ENCODE results near the gene RRP15. TPM values are rescaled to one million over a fixed set of nuclear protein-coding genes. Genes with fewer than 3 reads are reported as not detected.

Gene RRP15
- total RNA-seq, 1 experiment from 2014 or later: 25.5 TPM

GRCh38 chr1:218377143-218377660 lies 92.1 kb downstream of the RRP15 start:
- Histone ChIP-seq H3K4me3 (replicated peaks in 1 of 2; ENCODE audit: low read depth in 1 of 2, low read length in 2 of 2) (no peak overlapping the region; a peak in 1 of 4 replicates), H3K27me3 (ENCODE audit: insufficient read depth, low read length) (peaks cover 23% of the 10 kb centered on the region), H3K9me2 (ENCODE audit: insufficient read depth) (no peaks in the 10 kb centered on the region), H2AFZ (ENCODE audit: low read depth, low read length, poor library complexity, severe bottlenecking) (no peak overlapping the region), H3K36me3 (ENCODE audit: control insufficient read depth in 1 of 2, insufficient read depth in 2 of 2, low read length in 2 of 2) (no peaks in the 10 kb centered on the region), H4K20me1 (ENCODE audit: insufficient read depth) (peaks cover 3% of the 10 kb centered on the region; the same call in 1 of the 2 replicates), H3K9me3 (ENCODE audit: control insufficient read depth in 1 of 2, insufficient read depth in 1 of 2, low read depth in 1 of 2, low read length in 2 of 2) (no peaks in the 10 kb centered on the region), H3K9ac (ENCODE audit: low read length) (no peak overlapping the region), H3K27ac (ENCODE audit: low read depth, low read length) (peak overlapping the region; percentile 26; the same call in 1 of the 2 replicates), H3K4me1 (ENCODE audit: control insufficient read depth in 1 of 2, insufficient read depth in 2 of 2, low read length in 2 of 2) (peaks cover 40 to 56% of the 10 kb centered on the region in 2 experiments), H3K79me2 (ENCODE audit: insufficient read depth, low read length) (no peaks in the 10 kb centered on the region), H3K4me2 (ENCODE audit: low read length) (peak overlapping the region; percentile 63)
- intact Hi-C loops (cut with micrococcal nuclease): no loop called here
- POLR2A ChIA-PET: no interaction called here
- peak; percentile 82 for ATAC-seq
- CTCF ChIA-PET: no interaction called here
- peak; percentile 76 for DNase-seq (ENCODE audit: low read depth, low spot score)
- RAD21 ChIA-PET (ENCODE audit: low non-redundant PET in 1 of 2, low total read pairs in 2 of 2, uncharacterized antibody in 2 of 2, unreplicated experiment in 2 of 2): no interaction called here
- no TSS peak for BruUV-seq (replicated peaks)
- TF ChIP-seq FOSL1 (IDR thresholded peaks at IDR 0.05; ENCODE audit: low read depth) (peak; percentile 94), EGR1 (IDR thresholded peaks at IDR 0.05; ENCODE audit: low read depth) (peak; percentile 48), ZNF274 (IDR thresholded peaks at IDR 0.05; ENCODE audit: low read depth, low read length) (no peak), JUND (IDR thresholded peaks at IDR 0.05) (peak; percentile 93), POLR2AphosphoS5 (IDR thresholded peaks at IDR 0.05; ENCODE audit: low read depth, low read length) (0 out of 2 replicates have a peak, but pooled peaks have one; percentile 30), ATF3 (IDR thresholded peaks at IDR 0.05) (no peak), YY1 (IDR thresholded peaks at IDR 0.05; ENCODE audit: extremely low read depth, insufficient replicate concordance, low read depth, low read length) (no peak), CEBPB (IDR thresholded peaks at IDR 0.05; ENCODE audit: low read depth) (peak; percentile 81), POLR2A (IDR thresholded peaks at IDR 0.05; ENCODE audit: borderline replicate concordance, extremely low read depth, insufficient read depth, insufficient read length) (no peak), ZBTB33 (IDR thresholded peaks at IDR 0.05; ENCODE audit: extremely low read depth, insufficient replicate concordance, low read length) (peak; percentile 73), ELF1 (IDR thresholded peaks at IDR 0.05; ENCODE audit: borderline replicate concordance, low read depth) (no peak), MAX (IDR thresholded peaks at IDR 0.05) (peak; percentile 64), ZFX (IDR thresholded peaks at IDR 0.05) (no peak), CBX3 (IDR thresholded peaks at IDR 0.05; ENCODE audit: low read depth) (peak; percentile 79), SP1 (IDR thresholded peaks at IDR 0.05; ENCODE audit: low read depth) (peak; percentile 85), CTCF (IDR thresholded peaks at IDR 0.05 in 2 of 3, conservative IDR thresholded peaks at IDR 0.05 in 1 of 3; ENCODE audit: borderline replicate concordance in 1 of 3, insufficient read depth in 1 of 3, low read depth in 2 of 3, low read length in 2 of 3) (no peak), RAD21 (IDR thresholded peaks at IDR 0.05; ENCODE audit: low read depth) (peak; percentile 10; the same call in 1 of the 2 replicates), EZH2phosphoT487 (IDR thresholded peaks at IDR 0.05; ENCODE audit: borderline replicate concordance) (no peak), EZH2 (IDR thresholded peaks at IDR 0.05) (no peak), SRF (IDR thresholded peaks at IDR 0.05; ENCODE audit: low read depth) (peak; percentile 67)
- TF ChIP-seq, protein P1, sequence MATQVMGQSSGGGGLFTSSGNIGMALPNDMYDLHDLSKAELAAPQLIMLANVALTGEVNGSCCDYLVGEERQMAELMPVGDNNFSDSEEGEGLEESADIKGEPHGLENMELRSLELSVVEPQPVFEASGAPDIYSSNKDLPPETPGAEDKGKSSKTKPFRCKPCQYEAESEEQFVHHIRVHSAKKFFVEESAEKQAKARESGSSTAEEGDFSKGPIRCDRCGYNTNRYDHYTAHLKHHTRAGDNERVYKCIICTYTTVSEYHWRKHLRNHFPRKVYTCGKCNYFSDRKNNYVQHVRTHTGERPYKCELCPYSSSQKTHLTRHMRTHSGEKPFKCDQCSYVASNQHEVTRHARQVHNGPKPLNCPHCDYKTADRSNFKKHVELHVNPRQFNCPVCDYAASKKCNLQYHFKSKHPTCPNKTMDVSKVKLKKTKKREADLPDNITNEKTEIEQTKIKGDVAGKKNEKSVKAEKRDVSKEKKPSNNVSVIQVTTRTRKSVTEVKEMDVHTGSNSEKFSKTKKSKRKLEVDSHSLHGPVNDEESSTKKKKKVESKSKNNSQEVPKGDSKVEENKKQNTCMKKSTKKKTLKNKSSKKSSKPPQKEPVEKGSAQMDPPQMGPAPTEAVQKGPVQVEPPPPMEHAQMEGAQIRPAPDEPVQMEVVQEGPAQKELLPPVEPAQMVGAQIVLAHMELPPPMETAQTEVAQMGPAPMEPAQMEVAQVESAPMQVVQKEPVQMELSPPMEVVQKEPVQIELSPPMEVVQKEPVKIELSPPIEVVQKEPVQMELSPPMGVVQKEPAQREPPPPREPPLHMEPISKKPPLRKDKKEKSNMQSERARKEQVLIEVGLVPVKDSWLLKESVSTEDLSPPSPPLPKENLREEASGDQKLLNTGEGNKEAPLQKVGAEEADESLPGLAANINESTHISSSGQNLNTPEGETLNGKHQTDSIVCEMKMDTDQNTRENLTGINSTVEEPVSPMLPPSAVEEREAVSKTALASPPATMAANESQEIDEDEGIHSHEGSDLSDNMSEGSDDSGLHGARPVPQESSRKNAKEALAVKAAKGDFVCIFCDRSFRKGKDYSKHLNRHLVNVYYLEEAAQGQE (IDR thresholded peaks at IDR 0.05; ENCODE audit: low read depth): no peak
